Neutrophil (primary cell): ENCODE measurements around the gene MYEOV.

ENCODE experiments used
- H3K27ac ChIP-seq: fragments of 200-600 bp; sonication (generic); 2 replicates; pipeline ENCODE4 v1.5.1; 2016; ENCODE audit warnings: mild to moderate bottlenecking, moderate library complexity
- H3K27me3 ChIP-seq: fragments of 200-600 bp; sonication (generic); 2 replicates; pipeline ENCODE4 v1.6.0; 2016; ENCODE audit warnings: mild to moderate bottlenecking
- H3K36me3 ChIP-seq: fragments of 200-600 bp; sonication (generic); 2 replicates; pipeline ENCODE4 v1.5.1; 2017
- H3K4me1 ChIP-seq, 2 experiments: fragments of 200-600 bp in 1 of 2; sonication (generic) in 1 of 2; 1 replicate in 1 of 2; 2 replicates in 1 of 2; pipeline versions ENCODE4 v1.5.1 to v1.6.1; 2013 to 2016; ENCODE audit warnings: low read depth in 1 of 2, low read length in 1 of 2, mild to moderate bottlenecking in 1 of 2, moderate library complexity in 1 of 2; ENCODE audit not compliant: control insufficient read depth in 1 of 2, insufficient read depth in 1 of 2
- H3K4me3 ChIP-seq, 2 experiments: fragments of 200-600 bp in 1 of 2; sonication (generic) in 1 of 2; 1 replicate in 1 of 2; 2 replicates in 1 of 2; pipeline ENCODE4 v1.5.1; 2013 to 2016; ENCODE audit warnings: low read depth in 1 of 2, low read length in 1 of 2, mild to moderate bottlenecking in 1 of 2, moderate library complexity in 1 of 2
- H3K9me3 ChIP-seq: fragments of 200-600 bp; sonication (generic); 2 replicates; pipeline ENCODE4 v1.5.1; 2016
- CTCF ChIP-seq: fragments of 200-600 bp; sonication (generic); IDR thresholded peaks from 2 replicates; pipeline ENCODE4 v1.5.1; 2016; ENCODE audit warnings: antibody characterized with exemption

MYEOV gene

GRCh38 chr11:69296890-69297786 is 3.2 kb downstream of the MYEOV start:
- no peak for TF ChIP-seq CTCF
- no peaks in the 10 kb centered on the region for H3K9me3 ChIP-seq
- no peaks in the 10 kb centered on the region for H3K36me3 ChIP-seq
- peak overlapping the region; percentile 57 to 63 for H3K4me3 ChIP-seq
- peak overlapping the region; percentile 91 for H3K27ac ChIP-seq
- peaks cover 37 to 58% of the 10 kb centered on the region in 2 experiments for H3K4me1 ChIP-seq
- no peaks in the 10 kb centered on the region for H3K27me3 ChIP-seq

DNA sequence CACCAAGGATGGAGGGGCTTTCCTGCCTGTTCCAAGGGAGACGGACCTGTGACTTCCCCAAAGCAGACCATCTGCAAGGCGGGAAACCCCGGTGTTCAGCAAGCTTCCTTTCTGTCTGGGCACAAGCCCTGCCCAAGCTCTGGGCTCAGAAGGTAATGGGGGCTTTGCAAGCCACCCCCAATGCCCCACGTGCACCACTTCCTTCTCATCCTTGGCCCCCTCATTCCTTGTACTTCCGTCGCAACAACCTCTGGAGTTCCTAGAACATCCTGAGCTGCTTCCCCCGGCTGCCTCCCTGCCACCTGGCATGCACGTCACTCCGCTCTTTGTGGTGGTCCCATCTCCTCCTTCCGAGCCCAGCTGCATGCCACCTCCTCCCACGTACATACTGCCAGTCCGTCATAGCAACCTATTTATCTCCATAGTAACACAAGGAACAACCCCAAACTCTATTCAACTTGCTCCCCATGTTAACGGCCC is 3.9 kb downstream of the MYEOV start:
- Histone ChIP-seq H3K9me3 (no peaks in the 10 kb centered on the region), H3K36me3 (no peaks in the 10 kb centered on the region), H3K4me1 (peaks cover 37 to 58% of the 10 kb centered on the region in 2 experiments), H3K27ac (peak overlapping the region; percentile 91), H3K4me3 (peak overlapping the region; percentile 57 to 63), H3K27me3 (no peaks in the 10 kb centered on the region)
- TF ChIP-seq CTCF = no peak

GRCh38 chr11:69298267-69299022 is 4.5 kb downstream of the MYEOV start:
- H3K4me3 ChIP-seq = peak overlapping the region; percentile 57 to 63
- H3K27ac ChIP-seq = peak overlapping the region; percentile 91
- H3K36me3 ChIP-seq = no peaks in the 10 kb centered on the region
- H3K9me3 ChIP-seq = no peaks in the 10 kb centered on the region
- H3K4me1 ChIP-seq = peaks cover 37 to 58% of the 10 kb centered on the region in 2 experiments
- H3K27me3 ChIP-seq = no peaks in the 10 kb centered on the region
- TF ChIP-seq CTCF = no peak

GRCh38 chr11:69299023-69299461 is 5.1 kb downstream of the MYEOV start:
- no peak for TF ChIP-seq CTCF
- Histone ChIP-seq H3K27ac (peak overlapping the region; percentile 91), H3K9me3 (no peaks in the 10 kb centered on the region), H3K4me3 (peak overlapping the region; percentile 57 to 63), H3K27me3 (no peaks in the 10 kb centered on the region), H3K4me1 (peaks cover 37 to 54% of the 10 kb centered on the region in 2 experiments), H3K36me3 (no peaks in the 10 kb centered on the region)

- Histone ChIP-seq H3K9me3 (no peaks in the 10 kb centered on the region), H3K36me3 (no peaks in the 10 kb centered on the region), H3K4me3 (no peak overlapping the region), H3K4me1 (peaks cover 37 to 51% of the 10 kb centered on the region in 2 experiments), H3K27me3 (no peaks in the 10 kb centered on the region), H3K27ac (no peak overlapping the region)
- no peak for TF ChIP-seq CTCF
Observed at GRCh38 chr11:69299572-69299971, 5.6 kb downstream of the MYEOV start.
